Measurements from ENCODE around the gene TSC22D4.

DNA sequence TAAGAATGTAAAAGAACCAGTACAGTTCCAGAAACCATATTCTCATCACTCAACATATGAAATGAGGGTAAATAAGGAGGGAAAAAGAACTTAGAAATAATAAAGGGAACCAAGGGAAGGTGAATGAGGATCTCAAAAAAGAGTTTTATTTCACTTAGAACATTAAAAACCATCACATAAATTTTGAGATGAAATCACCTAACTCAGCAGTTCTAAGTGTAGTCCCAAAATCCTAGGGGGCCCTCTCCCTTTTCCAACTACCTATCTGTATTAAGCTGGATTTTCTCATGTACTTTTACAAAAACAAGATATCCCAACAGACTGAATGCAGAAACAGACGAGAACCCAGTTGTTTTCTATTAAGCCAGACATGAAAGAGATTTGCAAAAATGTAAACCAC is 53.7 kb downstream of the TSC22D4 start:
- TF ChIP-seq, protein P1, sequence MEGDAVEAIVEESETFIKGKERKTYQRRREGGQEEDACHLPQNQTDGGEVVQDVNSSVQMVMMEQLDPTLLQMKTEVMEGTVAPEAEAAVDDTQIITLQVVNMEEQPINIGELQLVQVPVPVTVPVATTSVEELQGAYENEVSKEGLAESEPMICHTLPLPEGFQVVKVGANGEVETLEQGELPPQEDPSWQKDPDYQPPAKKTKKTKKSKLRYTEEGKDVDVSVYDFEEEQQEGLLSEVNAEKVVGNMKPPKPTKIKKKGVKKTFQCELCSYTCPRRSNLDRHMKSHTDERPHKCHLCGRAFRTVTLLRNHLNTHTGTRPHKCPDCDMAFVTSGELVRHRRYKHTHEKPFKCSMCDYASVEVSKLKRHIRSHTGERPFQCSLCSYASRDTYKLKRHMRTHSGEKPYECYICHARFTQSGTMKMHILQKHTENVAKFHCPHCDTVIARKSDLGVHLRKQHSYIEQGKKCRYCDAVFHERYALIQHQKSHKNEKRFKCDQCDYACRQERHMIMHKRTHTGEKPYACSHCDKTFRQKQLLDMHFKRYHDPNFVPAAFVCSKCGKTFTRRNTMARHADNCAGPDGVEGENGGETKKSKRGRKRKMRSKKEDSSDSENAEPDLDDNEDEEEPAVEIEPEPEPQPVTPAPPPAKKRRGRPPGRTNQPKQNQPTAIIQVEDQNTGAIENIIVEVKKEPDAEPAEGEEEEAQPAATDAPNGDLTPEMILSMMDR (IDR thresholded peaks at IDR 0.05): no peak
- no peak for TF ChIP-seq POLR2A (IDR thresholded peaks at IDR 0.05)

Data from lower leg skin (tissue), 3 donors.